ENCODE data around the gene B4GALT1. TPM values are rescaled to one million over a fixed set of nuclear protein-coding genes. Genes with fewer than 3 reads are reported as not detected.

B4GALT1 gene
- total RNA-seq, 1 experiment from 2014 or later, result 31.4 TPM

GRCh38 chr9:33127881-33128280 is 39.3 kb downstream of the B4GALT1 start:
- POLR2A ChIA-PET, result no interaction called here
- Histone ChIP-seq H4K20me1 (ENCODE audit: insufficient read depth) (no peaks in the 10 kb centered on the region), H3K4me1 (ENCODE audit: control insufficient read depth in 1 of 2, insufficient read depth in 2 of 2, low read length in 2 of 2) (peaks cover 9 to 35% of the 10 kb centered on the region in 2 experiments; a peak in 3 of 4 replicates), H3K27ac (ENCODE audit: low read depth, low read length) (no peak overlapping the region), H3K9ac (ENCODE audit: low read length) (no peak overlapping the region), H3K4me3 (replicated peaks in 1 of 2; ENCODE audit: low read depth in 1 of 2, low read length in 2 of 2) (no peak overlapping the region), H3K79me2 (ENCODE audit: insufficient read depth, low read length) (no peaks in the 10 kb centered on the region), H3K9me2 (ENCODE audit: insufficient read depth) (no peaks in the 10 kb centered on the region), H3K9me3 (ENCODE audit: control insufficient read depth in 1 of 2, insufficient read depth in 1 of 2, low read depth in 1 of 2, low read length in 2 of 2) (no peaks in the 10 kb centered on the region), H3K27me3 (ENCODE audit: insufficient read depth, low read length) (no peaks in the 10 kb centered on the region), H3K4me2 (ENCODE audit: low read length) (no peak overlapping the region), H2AFZ (ENCODE audit: low read depth, low read length, poor library complexity, severe bottlenecking) (no peak overlapping the region), H3K36me3 (ENCODE audit: control insufficient read depth in 1 of 2, insufficient read depth in 2 of 2, low read length in 2 of 2) (no peaks in the 10 kb centered on the region)
- DNase-seq (ENCODE audit: low read depth, low spot score) (no peak), ATAC-seq (no peak)
- RAD21 ChIA-PET (ENCODE audit: low non-redundant PET in 1 of 2, low total read pairs in 2 of 2, uncharacterized antibody in 2 of 2, unreplicated experiment in 2 of 2), result no interaction called here
- intact Hi-C loops (cut with micrococcal nuclease), result no loop called here
- TF ChIP-seq YY1 (IDR thresholded peaks at IDR 0.05; ENCODE audit: extremely low read depth, insufficient replicate concordance, low read depth, low read length) (no peak), ATF3 (IDR thresholded peaks at IDR 0.05) (no peak), REST (IDR thresholded peaks at IDR 0.05; ENCODE audit: low read depth) (no peak), ZBTB33 (IDR thresholded peaks at IDR 0.05; ENCODE audit: extremely low read depth, insufficient replicate concordance, low read length) (no peak), EZH2phosphoT487 (IDR thresholded peaks at IDR 0.05; ENCODE audit: borderline replicate concordance) (no peak), TCF7L2 (IDR thresholded peaks at IDR 0.05; ENCODE audit: borderline replicate concordance, extremely low read depth, insufficient read depth, insufficient read length) (no peak), JUND (IDR thresholded peaks at IDR 0.05) (no peak), EGR1 (IDR thresholded peaks at IDR 0.05; ENCODE audit: low read depth) (no peak)
- BruUV-seq (replicated peaks), result no TSS peak
- CTCF ChIA-PET, result no interaction called here

Data from HCT116 (cell line).